ENCODE results near the gene PLEKHA4. TPM values are rescaled to one million over a fixed set of nuclear protein-coding genes. Genes with fewer than 3 reads are reported as not detected.

PLEKHA4 gene
- total RNA-seq, 1 experiment from 2014 or later: 14.8 TPM

DNA sequence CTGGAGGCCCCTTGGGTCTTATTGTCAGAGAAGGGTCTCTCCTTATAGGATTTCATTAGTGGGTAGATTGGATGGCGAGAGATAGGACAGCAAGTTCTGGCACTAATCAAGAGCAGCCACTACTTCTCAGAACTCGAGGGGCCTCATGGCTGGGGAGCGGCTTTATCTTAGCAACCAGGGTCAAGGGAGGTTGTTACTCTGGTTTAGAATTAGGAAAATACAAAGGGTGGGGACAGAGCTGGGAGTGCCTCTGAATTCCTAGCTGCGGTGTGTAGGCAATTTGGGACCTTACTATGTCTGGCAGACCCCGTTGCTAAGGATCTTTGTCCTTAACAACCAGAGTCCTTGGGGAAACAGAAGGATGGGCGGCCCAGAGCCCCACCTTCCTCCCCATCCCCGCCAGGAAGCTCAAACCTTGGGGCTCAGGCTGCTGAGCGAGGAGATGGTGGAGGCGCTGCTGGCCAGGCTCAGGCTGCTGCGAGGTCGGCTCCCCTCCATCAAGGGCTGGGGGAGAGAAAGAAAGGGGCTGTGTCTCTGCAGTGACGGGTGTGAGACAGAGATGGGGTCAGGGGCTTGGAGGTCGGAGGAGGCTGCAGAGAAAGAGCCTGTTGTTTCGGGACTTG is 1.2 kb downstream of the PLEKHA4 start:
- Mint-ChIP-seq H3K27ac (no peak overlapping the region), H3K9me3 (no peaks in the 10 kb centered on the region), H3K27me3 (ENCODE audit: low read depth) (no peaks in the 10 kb centered on the region; the same call in 1 of the 2 replicates), H3K4me1 (peaks cover 22% of the 10 kb centered on the region), H3K36me3 (peaks cover 3% of the 10 kb centered on the region; the same call in 1 of the 2 replicates), H3K4me3 (no peak overlapping the region; the same call in 1 of the 2 replicates)
- POLR2A ChIA-PET: no interaction called here
- CTCF ChIA-PET: interaction anchor here (1.0 to 2.3 kb wide), 2 partner anchors 24 to 103 kb away, joined by 3 to 9 read pairs; no protein-coding TSS in a partner anchor
- no peak for ATAC-seq
- TF ChIP-seq, protein P1, sequence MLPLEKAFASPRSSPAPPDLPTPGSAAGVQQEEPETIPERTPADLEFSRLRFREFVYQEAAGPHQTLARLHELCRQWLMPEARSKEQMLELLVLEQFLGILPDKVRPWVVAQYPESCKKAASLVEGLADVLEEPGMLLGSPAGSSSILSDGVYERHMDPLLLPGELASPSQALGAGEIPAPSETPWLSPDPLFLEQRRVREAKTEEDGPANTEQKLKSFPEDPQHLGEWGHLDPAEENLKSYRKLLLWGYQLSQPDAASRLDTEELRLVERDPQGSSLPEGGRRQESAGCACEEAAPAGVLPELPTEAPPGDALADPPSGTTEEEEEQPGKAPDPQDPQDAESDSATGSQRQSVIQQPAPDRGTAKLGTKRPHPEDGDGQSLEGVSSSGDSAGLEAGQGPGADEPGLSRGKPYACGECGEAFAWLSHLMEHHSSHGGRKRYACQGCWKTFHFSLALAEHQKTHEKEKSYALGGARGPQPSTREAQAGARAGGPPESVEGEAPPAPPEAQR (CRISPR knock-in tag; IDR thresholded peaks at IDR 0.05): no peak
- no peak for TF ChIP-seq HMGA2 (CRISPR knock-in tag; IDR thresholded peaks at IDR 0.05)
- no peak for TF ChIP-seq MLX (CRISPR knock-in tag; IDR thresholded peaks at IDR 0.05)
- no peak for TF ChIP-seq CTCF (IDR thresholded peaks at IDR 0.05)
- TF ChIP-seq FOXJ3 (CRISPR knock-in tag; IDR thresholded peaks at IDR 0.05; ENCODE audit: borderline replicate concordance): no peak
- no peak for TF ChIP-seq NFE2L1 (CRISPR knock-in tag; IDR thresholded peaks at IDR 0.05)
- TF ChIP-seq E2F5 (CRISPR knock-in tag; IDR thresholded peaks at IDR 0.05): no peak
- no peak for TF ChIP-seq IRF2 (CRISPR knock-in tag; IDR thresholded peaks at IDR 0.05; ENCODE audit: borderline replicate concordance, low read depth)
- TF ChIP-seq TP53 (CRISPR knock-in tag; IDR thresholded peaks at IDR 0.05): no peak
- TF ChIP-seq HMGXB4 (CRISPR knock-in tag; IDR thresholded peaks at IDR 0.05): no peak
- TF ChIP-seq, protein P2, sequence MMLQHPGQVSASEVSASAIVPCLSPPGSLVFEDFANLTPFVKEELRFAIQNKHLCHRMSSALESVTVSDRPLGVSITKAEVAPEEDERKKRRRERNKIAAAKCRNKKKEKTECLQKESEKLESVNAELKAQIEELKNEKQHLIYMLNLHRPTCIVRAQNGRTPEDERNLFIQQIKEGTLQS (CRISPR knock-in tag; conservative IDR thresholded peaks at IDR 0.05): no peak
- TF ChIP-seq, protein P3, sequence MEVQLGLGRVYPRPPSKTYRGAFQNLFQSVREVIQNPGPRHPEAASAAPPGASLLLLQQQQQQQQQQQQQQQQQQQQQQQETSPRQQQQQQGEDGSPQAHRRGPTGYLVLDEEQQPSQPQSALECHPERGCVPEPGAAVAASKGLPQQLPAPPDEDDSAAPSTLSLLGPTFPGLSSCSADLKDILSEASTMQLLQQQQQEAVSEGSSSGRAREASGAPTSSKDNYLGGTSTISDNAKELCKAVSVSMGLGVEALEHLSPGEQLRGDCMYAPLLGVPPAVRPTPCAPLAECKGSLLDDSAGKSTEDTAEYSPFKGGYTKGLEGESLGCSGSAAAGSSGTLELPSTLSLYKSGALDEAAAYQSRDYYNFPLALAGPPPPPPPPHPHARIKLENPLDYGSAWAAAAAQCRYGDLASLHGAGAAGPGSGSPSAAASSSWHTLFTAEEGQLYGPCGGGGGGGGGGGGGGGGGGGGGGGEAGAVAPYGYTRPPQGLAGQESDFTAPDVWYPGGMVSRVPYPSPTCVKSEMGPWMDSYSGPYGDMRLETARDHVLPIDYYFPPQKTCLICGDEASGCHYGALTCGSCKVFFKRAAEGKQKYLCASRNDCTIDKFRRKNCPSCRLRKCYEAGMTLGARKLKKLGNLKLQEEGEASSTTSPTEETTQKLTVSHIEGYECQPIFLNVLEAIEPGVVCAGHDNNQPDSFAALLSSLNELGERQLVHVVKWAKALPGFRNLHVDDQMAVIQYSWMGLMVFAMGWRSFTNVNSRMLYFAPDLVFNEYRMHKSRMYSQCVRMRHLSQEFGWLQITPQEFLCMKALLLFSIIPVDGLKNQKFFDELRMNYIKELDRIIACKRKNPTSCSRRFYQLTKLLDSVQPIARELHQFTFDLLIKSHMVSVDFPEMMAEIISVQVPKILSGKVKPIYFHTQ (CRISPR knock-in tag; IDR thresholded peaks at IDR 0.05): no peak
- TF ChIP-seq ZNF121 (CRISPR knock-in tag; IDR thresholded peaks at IDR 0.05): no peak
- no peak for TF ChIP-seq NR1H2 (CRISPR knock-in tag; IDR thresholded peaks at IDR 0.05)
- TF ChIP-seq ZNF138 (CRISPR knock-in tag; conservative IDR thresholded peaks at IDR 0.05): no peak
- TF ChIP-seq, protein P4, sequence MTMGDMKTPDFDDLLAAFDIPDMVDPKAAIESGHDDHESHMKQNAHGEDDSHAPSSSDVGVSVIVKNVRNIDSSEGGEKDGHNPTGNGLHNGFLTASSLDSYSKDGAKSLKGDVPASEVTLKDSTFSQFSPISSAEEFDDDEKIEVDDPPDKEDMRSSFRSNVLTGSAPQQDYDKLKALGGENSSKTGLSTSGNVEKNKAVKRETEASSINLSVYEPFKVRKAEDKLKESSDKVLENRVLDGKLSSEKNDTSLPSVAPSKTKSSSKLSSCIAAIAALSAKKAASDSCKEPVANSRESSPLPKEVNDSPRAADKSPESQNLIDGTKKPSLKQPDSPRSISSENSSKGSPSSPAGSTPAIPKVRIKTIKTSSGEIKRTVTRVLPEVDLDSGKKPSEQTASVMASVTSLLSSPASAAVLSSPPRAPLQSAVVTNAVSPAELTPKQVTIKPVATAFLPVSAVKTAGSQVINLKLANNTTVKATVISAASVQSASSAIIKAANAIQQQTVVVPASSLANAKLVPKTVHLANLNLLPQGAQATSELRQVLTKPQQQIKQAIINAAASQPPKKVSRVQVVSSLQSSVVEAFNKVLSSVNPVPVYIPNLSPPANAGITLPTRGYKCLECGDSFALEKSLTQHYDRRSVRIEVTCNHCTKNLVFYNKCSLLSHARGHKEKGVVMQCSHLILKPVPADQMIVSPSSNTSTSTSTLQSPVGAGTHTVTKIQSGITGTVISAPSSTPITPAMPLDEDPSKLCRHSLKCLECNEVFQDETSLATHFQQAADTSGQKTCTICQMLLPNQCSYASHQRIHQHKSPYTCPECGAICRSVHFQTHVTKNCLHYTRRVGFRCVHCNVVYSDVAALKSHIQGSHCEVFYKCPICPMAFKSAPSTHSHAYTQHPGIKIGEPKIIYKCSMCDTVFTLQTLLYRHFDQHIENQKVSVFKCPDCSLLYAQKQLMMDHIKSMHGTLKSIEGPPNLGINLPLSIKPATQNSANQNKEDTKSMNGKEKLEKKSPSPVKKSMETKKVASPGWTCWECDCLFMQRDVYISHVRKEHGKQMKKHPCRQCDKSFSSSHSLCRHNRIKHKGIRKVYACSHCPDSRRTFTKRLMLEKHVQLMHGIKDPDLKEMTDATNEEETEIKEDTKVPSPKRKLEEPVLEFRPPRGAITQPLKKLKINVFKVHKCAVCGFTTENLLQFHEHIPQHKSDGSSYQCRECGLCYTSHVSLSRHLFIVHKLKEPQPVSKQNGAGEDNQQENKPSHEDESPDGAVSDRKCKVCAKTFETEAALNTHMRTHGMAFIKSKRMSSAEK (CRISPR knock-in tag; IDR thresholded peaks at IDR 0.05; ENCODE audit: borderline replicate concordance): no peak
- no peak for TF ChIP-seq E2F1 (CRISPR knock-in tag; IDR thresholded peaks at IDR 0.05)
- no peak for TF ChIP-seq SMAD3 (CRISPR knock-in tag; IDR thresholded peaks at IDR 0.05; ENCODE audit: borderline replicate concordance)
- no peak for TF ChIP-seq GTF2I (CRISPR knock-in tag; conservative IDR thresholded peaks at IDR 0.05)
- TF ChIP-seq ESRRA (CRISPR knock-in tag; IDR thresholded peaks at IDR 0.05; ENCODE audit: borderline replicate concordance): no peak
- no peak for DNase-seq (ENCODE audit: low spot score)

All from WTC11 (cell line).